Sigmoid colon (tissue), 4 donors: ENCODE results near the gene TRAF3IP1.

ENCODE experiments used
- CTCF ChIP-seq, 4 experiments: fragments of 450-650 bp in 3 of 4; fragments of 200-600 bp in 1 of 4; IDR thresholded peaks; one replicate each; pipeline ENCODE4 v1.5.1; 2016 to 2019; ENCODE audit warnings: antibody characterized with exemption in 4 of 4, mild to moderate bottlenecking in 3 of 4, moderate library complexity in 2 of 4
- EP300 ChIP-seq, 4 donors: sonication (generic); formaldehyde crosslinking; IDR thresholded peaks; one replicate each; pipeline ENCODE4 v1.6.1; 2017; ENCODE audit warnings: antibody characterized with exemption in 4 of 4

DNA sequence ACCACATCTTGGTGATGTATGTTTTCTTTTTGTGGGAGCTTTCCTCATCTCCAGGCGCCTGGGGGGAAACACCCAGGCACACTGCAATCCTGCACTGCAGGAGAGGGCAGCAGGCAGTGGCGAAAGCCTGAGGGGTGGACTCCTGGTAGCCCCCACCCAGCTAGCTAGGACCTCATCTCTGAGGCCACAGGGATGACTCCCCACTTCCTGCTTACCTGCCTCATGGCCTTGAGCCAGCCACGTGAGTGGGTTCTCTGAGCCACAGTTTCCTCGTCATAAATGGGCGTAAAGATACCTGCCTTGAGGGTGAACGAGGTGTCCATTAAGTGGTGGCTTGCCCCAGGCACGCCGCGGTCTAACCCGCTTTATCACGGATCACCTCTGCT lies 19.1 kb downstream of the TRAF3IP1 start:
- TF ChIP-seq CTCF (IDR thresholded peaks at IDR 0.05) (no peak), EP300 (IDR thresholded peaks at IDR 0.05) (no peak)
